ENCODE measurements around the gene SLC35E2B. TPM values are rescaled to one million over a fixed set of nuclear protein-coding genes. Genes with fewer than 3 reads are reported as not detected.
"Not testable (repeated sequence)": the region's sequence is repeated elsewhere in the genome, so short reads cannot be mapped to it uniquely, and the experiment has no call there.

SLC35E2B gene
- 10 to 100 TPM; 23.5 to 24.5 TPM for total RNA-seq

DNA sequence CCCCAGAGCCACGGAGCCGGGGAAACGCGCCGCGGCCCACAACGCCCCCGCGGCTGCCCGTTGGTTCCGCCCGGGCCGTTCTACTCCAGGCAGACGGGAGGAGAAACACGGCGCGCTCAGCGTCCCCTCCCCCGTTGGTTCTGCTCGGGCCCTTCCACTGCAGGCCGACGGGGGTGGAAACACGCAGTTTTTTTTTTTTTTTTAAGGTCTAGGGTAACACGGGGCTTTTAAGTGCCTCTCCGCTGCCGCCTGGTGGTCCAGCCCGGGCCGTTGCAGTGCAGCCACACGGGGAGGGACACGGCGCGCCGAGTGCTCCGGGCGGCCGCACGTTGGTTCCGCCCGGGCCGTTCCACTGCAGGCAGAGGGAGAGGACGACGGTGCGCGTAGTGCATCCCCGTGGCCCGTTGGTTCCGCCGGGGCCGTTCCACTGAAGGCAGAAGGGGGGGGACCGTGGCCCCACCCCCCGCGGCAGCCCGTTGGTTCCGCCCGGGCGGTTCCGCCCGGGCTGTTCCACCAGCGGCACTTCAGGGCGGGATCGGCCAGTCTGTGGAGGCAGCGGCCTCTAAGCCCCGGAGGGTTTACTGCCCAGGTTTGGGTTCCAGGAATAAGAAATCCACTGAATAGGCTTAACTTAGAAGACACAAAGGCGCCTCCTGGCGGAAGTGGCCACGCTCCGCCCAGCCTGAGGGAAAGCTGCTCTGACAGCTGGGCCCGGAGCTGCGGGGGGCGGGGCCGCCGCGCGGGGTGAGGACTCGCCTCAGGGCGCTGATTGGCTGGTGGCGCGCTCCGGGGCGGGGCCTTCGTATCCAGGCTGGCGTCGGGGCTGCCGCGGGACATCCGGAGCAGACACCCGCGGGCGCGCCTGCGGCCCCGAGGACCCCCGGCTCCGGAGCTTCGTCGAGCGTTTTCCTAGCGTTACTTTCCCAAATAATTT is at the start of gene SLC35E2B:
SLC35E2B (minus strand) TSS at position 82 of the 934 bp plus-strand sequence. CDS start 16,096 bp downstream, outside the sequence.
- CTCF ChIA-PET = not testable (repeated sequence)

GRCh38 chr1:1741013-1741412 is 48.4 kb upstream of the SLC35E2B start:
- POLR2A ChIA-PET, CTCF ChIA-PET: not testable (repeated sequence)

More for the DNA sequence above, at the start of gene SLC35E2B:
- POLR2A ChIA-PET = not testable (repeated sequence)

GRCh38 chr1:1738799-1739337 is 46.3 kb upstream of the SLC35E2B start:
- CTCF ChIA-PET, POLR2A ChIA-PET: not testable (repeated sequence)

DNA sequence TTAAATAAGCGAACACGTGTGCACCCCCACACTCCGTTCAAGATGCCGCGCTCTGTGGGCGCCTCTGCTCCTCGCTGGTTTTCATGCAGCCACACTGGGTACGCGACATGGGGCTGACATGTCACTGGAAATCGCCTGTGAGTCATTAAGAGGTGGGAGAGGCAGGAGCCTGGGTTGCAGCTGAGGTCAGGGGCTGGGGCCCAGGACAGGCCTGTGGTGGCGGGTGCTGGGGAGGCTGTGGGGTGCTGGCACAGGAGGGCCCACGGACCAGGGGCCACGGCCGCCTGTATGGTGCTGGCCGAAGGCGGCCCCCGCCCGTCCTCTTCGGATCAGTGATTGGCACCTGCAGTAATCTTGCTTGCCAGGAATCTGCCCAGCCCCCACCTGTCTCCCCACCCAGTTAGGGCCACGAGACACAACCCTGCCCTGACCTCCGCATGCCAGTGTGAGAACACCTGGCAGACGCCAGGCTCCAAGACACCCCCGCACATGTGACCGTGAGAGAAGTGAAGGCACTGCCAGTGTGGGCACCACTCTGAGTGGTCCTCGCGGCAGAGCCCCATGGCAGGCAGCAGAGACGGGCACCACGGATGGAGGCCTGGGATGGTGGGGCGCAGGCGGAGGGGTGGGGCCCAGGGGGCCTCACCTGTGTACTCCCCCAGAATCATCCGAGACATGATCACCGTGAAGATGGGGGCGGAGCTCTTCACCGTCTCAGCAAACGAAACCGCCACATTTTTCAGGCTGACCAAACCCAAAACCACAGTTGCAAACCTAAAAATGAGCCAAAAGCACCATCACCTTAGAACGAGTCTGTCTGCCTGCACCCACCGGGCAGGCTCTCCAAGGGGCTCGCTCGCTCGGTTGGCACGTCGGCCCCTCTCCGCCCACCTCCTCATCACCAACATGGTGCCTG is 45.3 kb upstream of the SLC35E2B start:
- CTCF ChIA-PET, POLR2A ChIA-PET: not testable (repeated sequence)

DNA sequence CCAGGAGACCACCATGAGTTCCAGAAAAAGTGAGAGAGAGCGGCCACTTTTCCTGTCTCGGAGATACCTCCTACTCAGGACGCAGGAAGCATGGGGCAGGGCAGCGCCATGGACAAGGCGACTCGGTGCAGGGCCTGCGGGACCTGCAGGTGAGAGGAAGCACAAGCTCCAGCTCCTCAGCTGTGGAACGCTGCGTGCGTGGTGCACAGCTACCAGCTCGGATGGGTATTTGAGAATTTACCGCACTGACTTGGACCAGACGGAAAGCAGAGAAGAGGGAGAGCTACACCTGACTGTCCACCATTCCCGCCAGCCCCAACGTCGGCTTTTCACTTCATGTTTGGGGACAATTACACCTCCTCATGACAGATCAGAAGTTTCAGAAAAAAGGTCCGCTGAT is 39.8 kb upstream of the SLC35E2B start:
- ChIA-PET CTCF (interaction anchor here (0.6 to 0.8 kb wide), 2 partner anchors 177 to 204 kb away, joined by 3 to 4 read pairs; no protein-coding TSS in a partner anchor), POLR2A (no interaction called here)

- CTCF ChIA-PET = no interaction called here
- POLR2A ChIA-PET = interaction anchor here (0.6 kb wide), 1 partner anchor 178 kb away, joined by 3 read pairs; no protein-coding TSS in a partner anchor
Observed at GRCh38 chr1:1730870-1731269, 38.3 kb upstream of the SLC35E2B start.

GRCh38 chr1:1730230-1730629 is 37.6 kb upstream of the SLC35E2B start:
- CTCF ChIA-PET, POLR2A ChIA-PET: not testable (repeated sequence)

- POLR2A ChIA-PET, CTCF ChIA-PET: not testable (repeated sequence)
Observed at GRCh38 chr1:1729116-1729816, 36.7 kb upstream of the SLC35E2B start.

DNA sequence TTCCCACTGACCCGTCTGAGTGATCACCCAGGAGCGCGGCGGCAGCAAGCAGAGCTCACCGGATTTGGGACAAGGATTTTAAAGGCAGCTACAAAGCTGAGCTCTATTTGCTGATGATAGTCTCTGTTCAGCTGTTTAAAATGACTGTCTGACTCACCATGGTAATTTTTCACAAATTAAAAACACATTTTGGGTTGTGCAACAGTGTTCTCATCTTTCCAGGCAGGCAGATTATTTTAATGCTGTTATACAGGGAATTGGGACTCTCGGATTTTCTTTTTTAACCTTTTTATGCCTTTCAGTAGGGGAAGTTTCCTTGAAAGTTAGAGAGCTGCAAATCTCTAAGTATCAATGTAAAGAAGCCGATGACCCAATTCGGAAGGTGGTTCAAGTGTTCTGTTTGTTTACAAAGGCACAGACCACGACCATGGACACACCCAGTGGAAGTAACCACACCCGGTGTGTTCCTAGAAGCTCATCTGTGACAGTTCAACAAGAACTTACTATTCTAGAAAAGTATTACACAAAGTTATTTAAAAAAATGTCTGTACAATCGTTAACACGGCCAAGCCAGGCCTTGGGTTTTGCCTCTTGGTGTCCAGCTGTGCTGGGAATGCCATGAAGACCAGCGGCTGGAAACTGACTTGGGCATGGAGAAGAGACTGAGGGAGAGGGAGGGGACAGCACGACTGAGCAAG is 35.9 kb upstream of the SLC35E2B start:
- CTCF ChIA-PET, POLR2A ChIA-PET: not testable (repeated sequence)

DNA sequence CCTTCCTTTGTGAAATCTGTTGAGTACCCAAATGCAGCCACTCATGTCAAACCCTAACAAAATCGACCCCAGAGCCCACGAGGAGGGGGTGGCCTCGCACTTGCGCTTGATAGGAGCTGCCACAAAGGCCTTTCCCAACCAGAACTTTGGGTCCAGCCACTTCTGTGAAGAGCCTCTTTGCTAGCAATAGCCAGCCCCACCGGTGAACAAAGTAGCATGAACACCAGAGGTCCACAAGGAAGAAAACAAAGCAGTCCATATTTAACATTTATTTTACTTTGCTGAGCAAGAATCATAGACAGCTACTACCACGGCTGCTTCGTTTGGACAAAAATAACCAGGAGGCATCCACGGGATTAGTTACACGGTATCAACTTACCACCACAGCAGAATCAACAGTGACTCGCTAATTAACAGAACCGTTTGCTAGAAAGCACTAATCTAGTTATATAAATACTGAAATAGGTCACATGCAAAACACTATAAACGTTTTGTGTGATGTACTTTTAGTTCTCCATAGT is 34.6 kb upstream of the SLC35E2B start:
- POLR2A ChIA-PET, CTCF ChIA-PET: not testable (repeated sequence)

DNA sequence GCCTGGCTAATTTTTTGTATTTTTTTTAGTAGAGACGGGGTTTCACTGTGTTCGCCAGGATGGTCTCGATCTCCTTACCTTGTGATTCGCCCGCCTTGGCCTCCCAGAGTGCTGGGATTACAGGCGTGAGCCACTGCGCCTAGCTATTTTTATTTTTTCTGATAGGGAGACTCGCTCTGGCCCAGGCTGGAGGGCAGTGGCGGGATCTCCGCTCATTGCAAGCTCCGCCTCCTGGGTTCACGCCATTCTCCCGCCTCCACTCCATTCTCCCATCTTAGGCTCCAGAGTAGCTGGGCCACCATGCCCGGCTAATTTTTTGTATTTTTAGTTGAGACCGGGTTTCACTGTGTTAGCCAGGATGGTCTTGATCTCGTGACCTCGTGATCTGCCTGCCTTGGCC is 33.5 kb upstream of the SLC35E2B start:
- CTCF ChIA-PET, POLR2A ChIA-PET: not testable (repeated sequence)

GRCh38 chr1:1724035-1724864 is 31.7 kb upstream of the SLC35E2B start, which contains the start of gene CDK11A:
Gene CDK11A (minus strand): TSS chr1:1724357. CDS start chr1:1722818, 1,539 bp downstream.
- CTCF ChIA-PET = interaction anchor here (1.0 to 1.3 kb wide), 2 partner anchors 164 to 182 kb away, joined by 3 to 4 read pairs; no protein-coding TSS in a partner anchor
- POLR2A ChIA-PET = not testable (repeated sequence)

DNA sequence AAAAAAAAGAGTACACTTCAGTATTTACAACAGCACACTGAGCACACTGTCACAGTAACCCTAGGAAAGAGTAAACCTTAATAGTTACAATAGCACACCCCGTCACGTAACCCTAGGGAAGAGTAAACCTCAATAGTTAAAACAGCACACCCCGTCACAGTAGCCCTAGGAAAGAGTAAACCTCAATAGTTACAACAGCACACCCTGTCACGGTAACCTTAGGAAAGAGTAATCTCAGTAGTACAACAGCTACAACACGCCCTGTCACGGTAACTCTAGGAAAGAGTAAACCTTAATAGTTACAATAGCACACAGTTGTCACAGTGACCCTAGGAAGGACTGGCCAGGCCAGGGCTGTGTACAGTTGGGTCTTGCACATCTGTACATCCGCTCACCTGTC is 28.6 kb upstream of the SLC35E2B start:
- POLR2A ChIA-PET = interaction anchor here (0.9 kb wide), 1 partner anchor 65 kb away, joined by 3 read pairs; no protein-coding TSS in a partner anchor
- CTCF ChIA-PET = no interaction called here

DNA sequence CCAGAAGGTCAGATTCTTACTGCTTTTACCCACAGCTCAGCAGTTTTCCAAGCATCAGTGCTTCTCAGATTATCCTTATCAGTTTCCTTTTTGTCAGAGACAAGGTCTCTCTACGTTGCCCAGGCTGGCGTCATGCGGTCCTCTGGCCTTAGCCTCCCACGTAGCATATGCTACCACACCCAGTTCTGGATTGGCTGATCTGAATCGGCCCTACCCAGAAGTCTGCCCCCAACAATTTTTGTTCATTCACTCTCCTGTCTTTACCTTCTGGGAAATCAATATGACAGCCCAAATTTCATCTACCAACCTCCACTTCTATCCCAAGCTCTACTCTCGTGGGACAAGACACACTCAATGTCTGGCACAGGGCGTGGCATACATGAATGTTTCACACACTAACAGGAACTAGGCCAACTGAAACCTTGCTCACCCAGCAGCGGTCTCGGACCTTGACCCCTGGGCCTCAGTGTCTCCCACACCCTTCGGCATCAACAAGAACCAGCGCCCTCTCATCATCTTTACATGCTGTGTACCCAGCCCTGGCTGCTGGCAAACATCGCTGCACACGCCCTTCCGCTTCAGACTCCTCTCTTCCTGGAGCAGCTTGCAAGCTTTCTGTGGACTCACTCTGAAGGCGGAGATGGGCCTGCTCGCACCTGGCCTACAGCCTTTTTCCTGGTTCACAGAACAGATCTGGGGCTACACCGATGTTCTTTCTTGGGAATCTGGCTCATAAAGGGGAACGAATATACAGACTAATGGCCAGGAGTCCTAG is 22.7 kb upstream of the SLC35E2B start:
- CTCF ChIA-PET, POLR2A ChIA-PET: not testable (repeated sequence)

DNA sequence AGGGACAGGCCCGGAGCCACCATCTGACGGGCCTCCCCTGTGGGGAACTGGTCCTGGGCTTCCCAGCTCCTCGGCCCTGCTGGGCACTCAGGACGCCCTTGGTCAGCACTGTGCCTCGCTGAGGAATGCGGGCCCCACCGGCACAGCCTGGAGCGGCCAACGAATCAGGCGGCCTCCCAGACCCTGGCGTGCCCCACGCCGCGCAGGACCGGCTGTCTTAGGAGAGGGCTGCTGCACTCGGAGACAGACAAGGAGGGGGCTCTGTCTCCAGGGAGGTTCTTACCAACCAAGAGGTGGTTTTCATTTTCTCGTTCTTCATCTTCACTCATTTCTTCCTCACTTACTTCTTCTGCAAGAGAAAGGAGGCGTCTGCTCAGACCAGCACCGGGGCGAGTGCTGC is 15.3 kb upstream of the SLC35E2B start:
- POLR2A ChIA-PET, CTCF ChIA-PET: not testable (repeated sequence)

GRCh38 chr1:1707241-1707640 is 14.6 kb upstream of the SLC35E2B start:
- CTCF ChIA-PET, POLR2A ChIA-PET: not testable (repeated sequence)

DNA sequence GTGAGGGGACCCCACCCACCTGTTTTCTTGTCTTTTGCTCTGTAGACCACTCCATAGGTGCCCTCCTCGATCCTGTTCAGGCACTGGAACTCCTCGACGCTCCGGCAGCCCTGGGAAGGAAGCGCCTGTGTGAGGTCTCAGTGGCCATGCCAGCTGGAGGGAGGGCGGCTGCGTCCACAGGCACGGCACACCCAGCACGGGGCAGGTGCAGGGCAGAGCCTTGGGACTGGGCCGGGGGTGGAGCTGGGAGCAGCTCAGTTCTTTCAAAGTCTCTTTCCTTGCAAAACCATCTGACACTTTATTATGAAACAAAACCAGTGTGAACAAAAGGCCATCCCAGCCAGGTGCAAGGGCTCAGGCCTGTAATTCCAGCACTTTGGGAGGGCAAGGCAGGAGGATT is 13.0 kb upstream of the SLC35E2B start:
- CTCF ChIA-PET, POLR2A ChIA-PET: not testable (repeated sequence)

Measured in activated CD8-positive, alpha-beta memory T cell treated with anti-CD3 and anti-CD28 coated beads for 36 hours (primary cell).